HepG2 (cell line): Measurements from ENCODE around the gene FRMD8. TPM values are rescaled to one million over a fixed set of nuclear protein-coding genes. Genes with fewer than 3 reads are reported as not detected.

ENCODE experiments used
- ARHGAP35 ChIP-seq: sonication (generic); formaldehyde crosslinking; IDR thresholded peaks from 2 replicates; pipeline ENCODE4 v1.9.0; 2022; ENCODE audit warnings: mild to moderate bottlenecking, inconsistent platforms, moderate library complexity, missing genetic modification reagents, borderline replicate concordance
- ATF7-NPFF ChIP-seq: sonication (generic); formaldehyde crosslinking; IDR thresholded peaks from 2 replicates; pipeline ENCODE4 v1.8.1; 2023; ENCODE audit warnings: mild to moderate bottlenecking, low read depth, missing genetic modification reagents, moderate library complexity
- FOXP1 ChIP-seq, 2 experiments: fragments of 450-650 bp in 1 of 2; IDR thresholded peaks; 2 replicates each; pipeline ENCODE4 v1.6.1; 2017 to 2018; ENCODE audit warnings: antibody characterized with exemption in 1 of 2
- HCFC1 ChIP-seq: fragments of 150-350 bp; IDR thresholded peaks from 2 replicates; pipeline ENCODE4 v1.6.1; 2014; ENCODE audit warnings: low read depth, low read length
- HOXA7 ChIP-seq: sonication (generic); formaldehyde crosslinking; IDR thresholded peaks from 2 replicates; pipeline ENCODE4 v1.8.1; 2022; ENCODE audit warnings: mild to moderate bottlenecking, missing genetic modification reagents, moderate library complexity
- NFATC3 ChIP-seq: sonication (generic); formaldehyde crosslinking; IDR thresholded peaks from 2 replicates; pipeline ENCODE4 v1.5.1; 2020; ENCODE audit warnings: mild to moderate bottlenecking, missing genetic modification reagents
- NFE2 ChIP-seq: sonication (generic); formaldehyde crosslinking; IDR thresholded peaks from 2 replicates; pipeline ENCODE4 v1.4.0; 2020; ENCODE audit warnings: missing genetic modification reagents
- REXO4 ChIP-seq: sonication (generic); formaldehyde crosslinking; IDR thresholded peaks from 2 replicates; pipeline ENCODE4 v1.8.0; 2022; ENCODE audit warnings: missing genetic modification reagents, mild to moderate bottlenecking, borderline replicate concordance
- THYN1 ChIP-seq: sonication (generic); formaldehyde crosslinking; IDR thresholded peaks from 2 replicates; pipeline ENCODE4 v1.8.1; 2023; ENCODE audit warnings: low read depth, mild to moderate bottlenecking, moderate library complexity, missing genetic modification reagents, borderline replicate concordance
- ZBTB39 ChIP-seq: sonication (generic); formaldehyde crosslinking; IDR thresholded peaks from 2 replicates; pipeline ENCODE4 v1.5.0; 2020; ENCODE audit warnings: missing genetic modification reagents
- ZFP36L2 ChIP-seq: sonication (generic); formaldehyde crosslinking; IDR thresholded peaks from 2 replicates; pipeline ENCODE4 v1.4.0; 2020; ENCODE audit warnings: missing genetic modification reagents
- ZMYM4 ChIP-seq: sonication (generic); formaldehyde crosslinking; IDR thresholded peaks from 2 replicates; pipeline ENCODE4 v1.8.1; 2023; ENCODE audit warnings: mild to moderate bottlenecking, missing genetic modification reagents
- ZNF180 ChIP-seq: sonication (generic); formaldehyde crosslinking; IDR thresholded peaks from 2 replicates; pipeline ENCODE4 v1.4.0; 2020; ENCODE audit warnings: low read depth, missing genetic modification reagents, borderline replicate concordance
- ZNF337 ChIP-seq: sonication (generic); formaldehyde crosslinking; IDR thresholded peaks from 2 replicates; pipeline ENCODE4 v1.5.1; 2020; ENCODE audit warnings: missing genetic modification reagents, low read depth, mild to moderate bottlenecking, borderline replicate concordance
- polyA plus RNA-seq, 8 experiments: library from polyadenylated mRNA; depleted of rRNA in 3 of 8; stranded (reverse) in 7 of 8; unstranded in 1 of 8; fragments of >200 nt; fragmentation: Illumina TruSeq in 4 of 8; extraction: Trizol in 4 of 8; gene quantifications; 2 replicates each; pipeline versions ENCODE4 v1.2.1 to v1.2.3, GENCODE V29; 2011 to 2016; ENCODE audit warnings: low read depth in 4 of 8, missing spikeins in 1 of 8, mixed read lengths in 1 of 8; ENCODE audit not compliant: insufficient read depth in 1 of 8
- total RNA-seq, 5 experiments: library from RNA; depleted of rRNA; stranded (reverse); fragments of >200 nt; fragmentation: Illumina TruSeq; extraction: Trizol; gene quantifications; 2 replicates each; pipeline ENCODE4 v1.2.3, GENCODE V29; 2016; ENCODE audit warnings: low read depth in 1 of 5
- TF ChIP-seq, protein P1 (sequence below): conservative IDR thresholded peaks from 2 replicates; pipeline ENCODE4 v1.6.1; 2018; ENCODE audit warnings: missing genetic modification reagents
- TF ChIP-seq, protein P2 (sequence below): sonication (generic); formaldehyde crosslinking; IDR thresholded peaks from 2 replicates; pipeline ENCODE4 v1.4.0; 2020; ENCODE audit warnings: missing genetic modification reagents, borderline replicate concordance
- TF ChIP-seq, protein P3 (sequence below): sonication (generic); formaldehyde crosslinking; IDR thresholded peaks from 2 replicates; pipeline ENCODE4 v1.8.1; 2023; ENCODE audit warnings: mild to moderate bottlenecking, missing genetic modification reagents

The FRMD8 gene
- total and polyA plus RNA-seq, 2 of the 13 experiments (the other 11 are each of a cell fraction or from before 2014, with no cell fraction given): 5.8 to 20.6 TPM

DNA sequence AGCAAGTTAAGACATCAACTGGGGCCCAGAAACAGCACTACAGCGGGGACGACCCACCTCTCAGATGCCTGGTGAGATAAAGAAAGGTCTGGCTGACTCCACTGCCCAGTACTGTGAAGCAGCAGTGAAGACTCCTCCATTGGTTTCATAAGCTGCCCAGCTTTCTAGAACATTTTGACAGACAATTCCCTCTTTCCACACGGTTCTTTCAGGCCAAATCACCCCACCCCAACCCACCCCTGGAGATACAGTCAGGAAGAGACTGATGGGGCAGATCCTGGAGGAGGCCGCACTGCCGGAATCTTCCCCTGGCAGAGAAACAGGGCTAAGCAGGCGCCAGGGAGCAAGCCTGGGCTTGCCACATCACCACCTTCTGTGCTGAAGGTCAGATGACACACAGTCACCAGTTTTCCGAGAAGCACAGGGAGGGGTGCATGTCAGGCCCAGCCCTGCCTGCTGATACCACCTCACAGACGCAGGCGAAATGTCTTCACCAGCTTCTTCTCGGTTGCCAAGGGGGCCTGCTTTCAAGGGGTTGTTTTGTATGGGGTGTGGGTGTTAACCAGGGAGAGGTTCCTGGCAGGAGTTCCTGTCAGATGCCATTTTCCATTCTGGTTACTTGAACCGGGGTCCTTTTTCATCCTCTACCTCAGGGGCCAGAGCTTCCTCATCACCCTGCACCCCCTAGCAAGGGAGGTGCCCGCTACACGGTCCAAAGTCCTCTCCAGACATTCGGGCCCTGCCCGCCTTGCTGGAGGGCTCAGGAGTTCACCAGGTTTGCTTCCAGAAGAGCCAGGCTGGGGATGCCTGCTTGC, 34.7 kb downstream of the FRMD8 start (continued):
- TF ChIP-seq, protein P1, sequence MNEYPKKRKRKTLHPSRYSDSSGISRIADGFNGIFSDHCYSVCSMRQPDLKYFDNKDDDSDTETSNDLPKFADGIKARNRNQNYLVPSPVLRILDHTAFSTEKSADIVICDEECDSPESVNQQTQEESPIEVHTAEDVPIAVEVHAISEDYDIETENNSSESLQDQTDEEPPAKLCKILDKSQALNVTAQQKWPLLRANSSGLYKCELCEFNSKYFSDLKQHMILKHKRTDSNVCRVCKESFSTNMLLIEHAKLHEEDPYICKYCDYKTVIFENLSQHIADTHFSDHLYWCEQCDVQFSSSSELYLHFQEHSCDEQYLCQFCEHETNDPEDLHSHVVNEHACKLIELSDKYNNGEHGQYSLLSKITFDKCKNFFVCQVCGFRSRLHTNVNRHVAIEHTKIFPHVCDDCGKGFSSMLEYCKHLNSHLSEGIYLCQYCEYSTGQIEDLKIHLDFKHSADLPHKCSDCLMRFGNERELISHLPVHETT (CRISPR knock-in tag): no peak; the same call in 1 of the 2 replicates
- TF ChIP-seq ZNF180 (CRISPR knock-in tag) (no peak), ZFP36L2 (CRISPR knock-in tag) (no peak), FOXP1 (IDR thresholded peaks at IDR 0.05) (no peak), FOXP1 (CRISPR knock-in tag; IDR thresholded peaks at IDR 0.05) (peak; percentile 8; the same call in 1 of the 2 replicates), ZMYM4 (no peak), HOXA7 (CRISPR knock-in tag) (no peak), NFE2 (CRISPR knock-in tag) (no peak), HCFC1 (no peak), ZBTB39 (CRISPR knock-in tag) (no peak), ZNF337 (CRISPR knock-in tag) (no peak), REXO4 (CRISPR knock-in tag) (no peak), THYN1 (CRISPR knock-in tag) (no peak), ATF7-NPFF (CRISPR knock-in tag) (no peak), ARHGAP35 (no peak), NFATC3 (no peak)
- TF ChIP-seq, protein P2, sequence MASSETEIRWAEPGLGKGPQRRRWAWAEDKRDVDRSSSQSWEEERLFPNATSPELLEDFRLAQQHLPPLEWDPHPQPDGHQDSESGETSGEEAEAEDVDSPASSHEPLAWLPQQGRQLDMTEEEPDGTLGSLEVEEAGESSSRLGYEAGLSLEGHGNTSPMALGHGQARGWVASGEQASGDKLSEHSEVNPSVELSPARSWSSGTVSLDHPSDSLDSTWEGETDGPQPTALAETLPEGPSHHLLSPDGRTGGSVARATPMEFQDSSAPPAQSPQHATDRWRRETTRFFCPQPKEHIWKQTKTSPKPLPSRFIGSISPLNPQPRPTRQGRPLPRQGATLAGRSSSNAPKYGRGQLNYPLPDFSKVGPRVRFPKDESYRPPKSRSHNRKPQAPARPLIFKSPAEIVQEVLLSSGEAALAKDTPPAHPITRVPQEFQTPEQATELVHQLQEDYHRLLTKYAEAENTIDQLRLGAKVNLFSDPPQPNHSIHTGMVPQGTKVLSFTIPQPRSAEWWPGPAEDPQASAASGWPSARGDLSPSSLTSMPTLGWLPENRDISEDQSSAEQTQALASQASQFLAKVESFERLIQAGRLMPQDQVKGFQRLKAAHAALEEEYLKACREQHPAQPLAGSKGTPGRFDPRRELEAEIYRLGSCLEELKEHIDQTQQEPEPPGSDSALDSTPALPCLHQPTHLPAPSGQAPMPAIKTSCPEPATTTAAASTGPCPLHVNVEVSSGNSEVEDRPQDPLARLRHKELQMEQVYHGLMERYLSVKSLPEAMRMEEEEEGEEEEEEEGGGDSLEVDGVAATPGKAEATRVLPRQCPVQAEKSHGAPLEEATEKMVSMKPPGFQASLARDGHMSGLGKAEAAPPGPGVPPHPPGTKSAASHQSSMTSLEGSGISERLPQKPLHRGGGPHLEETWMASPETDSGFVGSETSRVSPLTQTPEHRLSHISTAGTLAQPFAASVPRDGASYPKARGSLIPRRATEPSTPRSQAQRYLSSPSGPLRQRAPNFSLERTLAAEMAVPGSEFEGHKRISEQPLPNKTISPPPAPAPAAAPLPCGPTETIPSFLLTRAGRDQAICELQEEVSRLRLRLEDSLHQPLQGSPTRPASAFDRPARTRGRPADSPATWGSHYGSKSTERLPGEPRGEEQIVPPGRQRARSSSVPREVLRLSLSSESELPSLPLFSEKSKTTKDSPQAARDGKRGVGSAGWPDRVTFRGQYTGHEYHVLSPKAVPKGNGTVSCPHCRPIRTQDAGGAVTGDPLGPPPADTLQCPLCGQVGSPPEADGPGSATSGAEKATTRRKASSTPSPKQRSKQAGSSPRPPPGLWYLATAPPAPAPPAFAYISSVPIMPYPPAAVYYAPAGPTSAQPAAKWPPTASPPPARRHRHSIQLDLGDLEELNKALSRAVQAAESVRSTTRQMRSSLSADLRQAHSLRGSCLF (CRISPR knock-in tag): peak; percentile 40; the same call in 1 of the 2 replicates
- TF ChIP-seq, protein P3, sequence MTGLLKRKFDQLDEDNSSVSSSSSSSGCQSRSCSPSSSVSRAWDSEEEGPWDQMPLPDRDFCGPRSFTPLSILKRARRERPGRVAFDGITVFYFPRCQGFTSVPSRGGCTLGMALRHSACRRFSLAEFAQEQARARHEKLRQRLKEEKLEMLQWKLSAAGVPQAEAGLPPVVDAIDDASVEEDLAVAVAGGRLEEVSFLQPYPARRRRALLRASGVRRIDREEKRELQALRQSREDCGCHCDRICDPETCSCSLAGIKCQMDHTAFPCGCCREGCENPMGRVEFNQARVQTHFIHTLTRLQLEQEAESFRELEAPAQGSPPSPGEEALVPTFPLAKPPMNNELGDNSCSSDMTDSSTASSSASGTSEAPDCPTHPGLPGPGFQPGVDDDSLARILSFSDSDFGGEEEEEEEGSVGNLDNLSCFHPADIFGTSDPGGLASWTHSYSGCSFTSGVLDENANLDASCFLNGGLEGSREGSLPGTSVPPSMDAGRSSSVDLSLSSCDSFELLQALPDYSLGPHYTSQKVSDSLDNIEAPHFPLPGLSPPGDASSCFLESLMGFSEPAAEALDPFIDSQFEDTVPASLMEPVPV (CRISPR knock-in tag): peak; percentile 44; the same call in 1 of the 2 replicates
